CD14-positive monocyte (primary cell): Measurements from ENCODE around the gene KIF20A. TPM values are rescaled to one million over a fixed set of nuclear protein-coding genes. Genes with fewer than 3 reads are reported as not detected.

Experiments used
- DNase-seq, 3 donors: peaks; one replicate each; pipeline ENCODE4 v3.0.0-alpha.2; 2011 to 2022
- H2AFZ ChIP-seq: 2 replicates; pipeline ENCODE4 v1.6.0; 2012; ENCODE audit warnings: mild to moderate bottlenecking, low read depth, low read length, inconsistent platforms; ENCODE audit not compliant: insufficient read depth, poor library complexity, severe bottlenecking
- H3K27ac ChIP-seq, 2 donors: 1 replicate in 1 of 2; 2 replicates in 1 of 2; pipeline ENCODE4 v1.5.1; 2012 to 2013; ENCODE audit warnings: low read length in 2 of 2, control low read depth in 1 of 2, inconsistent platforms in 1 of 2, low read depth in 1 of 2, mild to moderate bottlenecking in 1 of 2
- H3K27me3 ChIP-seq, 2 donors: one replicate each; pipeline versions ENCODE4 v1.6.0 to v1.6.1; 2011 to 2013; ENCODE audit warnings: low read length in 2 of 2; ENCODE audit not compliant: control insufficient read depth in 2 of 2, insufficient read depth in 2 of 2
- H3K36me3 ChIP-seq, 2 donors: replicated peaks in 1 of 2; 1 replicate in 1 of 2; 2 replicates in 1 of 2; pipeline versions ENCODE4 v1.5.1 to v1.6.1; 2012 to 2013; ENCODE audit warnings: low read length in 2 of 2, control low read depth in 1 of 2, inconsistent platforms in 1 of 2, mild to moderate bottlenecking in 1 of 2; ENCODE audit not compliant: insufficient read depth in 2 of 2, control insufficient read depth in 1 of 2
- H3K4me1 ChIP-seq, 2 donors: 1 replicate in 1 of 2; 2 replicates in 1 of 2; pipeline versions ENCODE4 v1.5.1 to v1.6.1; 2012 to 2013; ENCODE audit warnings: low read length in 2 of 2, control low read depth in 1 of 2, inconsistent platforms in 1 of 2, mild to moderate bottlenecking in 1 of 2, moderate library complexity in 1 of 2; ENCODE audit not compliant: insufficient read depth in 2 of 2, control insufficient read depth in 1 of 2
- H3K4me2 ChIP-seq: replicated peaks from 2 replicates; pipeline ENCODE3; 2012; ENCODE audit warnings: low read length, moderate library complexity, mild to moderate bottlenecking; ENCODE audit not compliant: poor library complexity, severe bottlenecking; ENCODE audit errors: extremely low read depth
- H3K4me3 ChIP-seq, 3 experiments: fragments of 200-600 bp in 1 of 3; sonication (generic) in 1 of 3; replicated peaks in 1 of 3; 1 replicate in 2 of 3; 2 replicates in 1 of 3; pipeline ENCODE4 v1.5.1; 2011 to 2013; ENCODE audit warnings: low read length in 3 of 3, mild to moderate bottlenecking in 3 of 3, control low read depth in 2 of 3, low read depth in 2 of 3, inconsistent platforms in 1 of 3, moderate library complexity in 1 of 3
- H3K79me2 ChIP-seq: 2 replicates; pipeline ENCODE4 v1.6.0; 2012; ENCODE audit warnings: mild to moderate bottlenecking, control low read depth, inconsistent platforms, low read length, moderate library complexity; ENCODE audit not compliant: insufficient read depth
- H3K9ac ChIP-seq: 2 replicates; pipeline ENCODE4 v1.6.0; 2017; ENCODE audit warnings: low read length, mild to moderate bottlenecking; ENCODE audit not compliant: insufficient read depth, poor library complexity, severe bottlenecking
- H3K9me3 ChIP-seq, 2 donors: replicated peaks in 1 of 2; 1 replicate in 1 of 2; 2 replicates in 1 of 2; pipeline versions ENCODE4 v1.5.1 to v1.6.1; 2012 to 2013; ENCODE audit warnings: low read length in 2 of 2, control low read depth in 1 of 2; ENCODE audit not compliant: control insufficient read depth in 1 of 2, insufficient read depth in 1 of 2
- H4K20me1 ChIP-seq: 2 replicates; pipeline ENCODE4 v1.6.0; 2012; ENCODE audit warnings: mild to moderate bottlenecking, low read length, control low read depth, moderate library complexity; ENCODE audit not compliant: insufficient read depth
- H3K27ac Mint-ChIP-seq, 7 donors: one replicate each; pipeline ENCODE4 v1.8.0; 2020; ENCODE audit warnings: mild to moderate bottlenecking in 7 of 7, mixed read lengths in 7 of 7, moderate library complexity in 6 of 7, inconsistent platforms in 2 of 7
- H3K27me3 Mint-ChIP-seq, 3 donors: one replicate each; pipeline ENCODE4 v1.8.0; 2021 to 2022; ENCODE audit warnings: low read depth in 3 of 3, mild to moderate bottlenecking in 3 of 3, mixed read lengths in 3 of 3, moderate library complexity in 3 of 3, inconsistent platforms in 1 of 3
- H3K36me3 Mint-ChIP-seq, 2 donors: one replicate each; pipeline ENCODE4 v1.8.0; 2020; ENCODE audit warnings: mixed read lengths in 2 of 2, inconsistent platforms in 1 of 2, mild to moderate bottlenecking in 1 of 2
- H3K4me1 Mint-ChIP-seq: one replicate; pipeline ENCODE4 v1.8.0; 2020; ENCODE audit warnings: mild to moderate bottlenecking, mixed read lengths
- H3K4me3 Mint-ChIP-seq, 2 donors: one replicate each; pipeline ENCODE4 v1.8.0; 2020; ENCODE audit warnings: mild to moderate bottlenecking in 2 of 2, mixed read lengths in 2 of 2, moderate library complexity in 1 of 2
- H3K9me3 Mint-ChIP-seq, 7 donors: one replicate each; pipeline ENCODE4 v1.8.0; 2020 to 2022; ENCODE audit warnings: mixed read lengths in 7 of 7, mild to moderate bottlenecking in 6 of 7, moderate library complexity in 6 of 7, inconsistent platforms in 2 of 7
- CTCF ChIP-seq: fragments of 200-600 bp; IDR thresholded peaks from one replicate; pipeline ENCODE4 v1.8.0; 2022; ENCODE audit warnings: antibody characterized with exemption, mild to moderate bottlenecking
- whole genome bisulfite sequencing: methylation state at CpG from one replicate; pipeline ENCODE4 v1.1.5; 2013; ENCODE audit warnings: missing lambda C conversion rate; ENCODE audit not compliant: insufficient coverage; 5-methylcytosine and 5-hydroxymethylcytosine counted together
- intact Hi-C, 2 donors: fragments of 100-400 bp; cut with micrococcal nuclease; formaldehyde crosslinking; loops; one replicate each; pipeline versions ENCODE4 v1.15.0 to v1.15.1; 2023
- polyA plus RNA-seq, 3 donors: library from polyadenylated mRNA; depleted of rRNA in 1 of 3; unstranded in 2 of 3; stranded (reverse) in 1 of 3; fragments of 300-500 nt in 2 of 3; fragments of >200 nt in 1 of 3; fragmentation: Illumina TruSeq in 2 of 3; gene quantifications; 1 replicate in 2 of 3; 2 replicates in 1 of 3; pipeline ENCODE4 v1.2.3, GENCODE V29; 2012 to 2021

The KIF20A gene
- polyA plus RNA-seq, 3 donors = not detected

- Mint-ChIP-seq H3K36me3 (peaks cover 34 to 59% of the 10 kb centered on the region in 2 donors), H3K9me3 (no peaks in the 10 kb centered on the region), H3K4me1 (peaks cover 5% of the 10 kb centered on the region), H3K27me3 (no peaks in the 10 kb centered on the region), H3K27ac (no peak overlapping the region), H3K4me3 (no peak overlapping the region)
- peak overlapping the region; percentile 93 for H2AFZ ChIP-seq
- peak overlapping the region; percentile 64 for H3K9ac ChIP-seq
- peaks cover 68% of the 10 kb centered on the region for H3K79me2 ChIP-seq
- 0% methylated on average over 11 of the region's 16 CpGs for WGBS
- peaks cover 29 to 35% of the 10 kb centered on the region in 2 donors for H3K4me1 ChIP-seq
- no peaks in the 10 kb centered on the region for H3K27me3 ChIP-seq
- peak overlapping the region; percentile 99 for H3K4me2 ChIP-seq
- H3K4me3 ChIP-seq = peak overlapping the region; percentile 73 to 94 (median 79)
- peak overlapping the region; percentile 15 to 63 for H3K27ac ChIP-seq
- H3K9me3 ChIP-seq = no peaks in the 10 kb centered on the region
- peaks cover 5% of the 10 kb centered on the region for H4K20me1 ChIP-seq
- intact Hi-C loops = loop anchor here in 1 of 2 donors (5.0 to 10.0 kb wide), 3 partner anchors 34 to 367 kb away; partner anchors contain the start of genes CDC23, ETF1 and FAM53C
- peaks cover 33 to 55% of the 10 kb centered on the region in 2 donors for H3K36me3 ChIP-seq
- no peak for TF ChIP-seq CTCF
- DNase-seq = peak in 1 of 3 donors; percentile 9
These were observed 884 bp upstream of the KIF20A start for GRCh38 chr5:138177941-138178515.

GRCh38 chr5:138179277-138179857 lies 455 bp downstream of the KIF20A start:
- no peak overlapping the region for H3K9ac ChIP-seq
- intact Hi-C loops = loop anchor here in 1 of 2 donors (5.0 to 10.0 kb wide), 3 partner anchors 33 to 365 kb away; partner anchors contain the start of genes CDC23, ETF1 and FAM53C

More at GRCh38 chr5:138179277-138179857, 455 bp downstream of the KIF20A start:
- no peak for TF ChIP-seq CTCF
- peak overlapping the region; percentile 73 to 94 (median 79) for H3K4me3 ChIP-seq
- H3K9me3 Mint-ChIP-seq = no peaks in the 10 kb centered on the region
- peak overlapping the region in 3 of 7 donors; percentile 1 to 75 (median 68) for H3K27ac Mint-ChIP-seq
- no peaks in the 10 kb centered on the region for H3K9me3 ChIP-seq
- H3K27ac ChIP-seq = no peak overlapping the region
- no peaks in the 10 kb centered on the region for H3K27me3 Mint-ChIP-seq
- peaks cover 41 to 60% of the 10 kb centered on the region in 2 donors for H3K36me3 Mint-ChIP-seq
- H4K20me1 ChIP-seq = peaks cover 5% of the 10 kb centered on the region
- peaks cover 35 to 55% of the 10 kb centered on the region in 2 donors for H3K36me3 ChIP-seq
- H3K4me1 Mint-ChIP-seq = no peaks in the 10 kb centered on the region
- H3K79me2 ChIP-seq = peaks cover 62% of the 10 kb centered on the region
- WGBS = 3% methylated on average over 11 of the region's 23 CpGs
- H3K4me1 ChIP-seq = peaks cover 24 to 28% of the 10 kb centered on the region in 2 donors
- H3K27me3 ChIP-seq = no peaks in the 10 kb centered on the region
- peak overlapping the region in 1 of 2 donors; percentile 16 for H3K4me3 Mint-ChIP-seq
- peak overlapping the region; percentile 99 for H3K4me2 ChIP-seq
- H2AFZ ChIP-seq = peak overlapping the region; percentile 93
- DNase-seq = no peak
